Brain microvascular endothelial cell (primary cell): ENCODE measurements around the gene MUC6.

ENCODE experiments used
- DNase-seq: peaks from one replicate; pipeline ENCODE4 v3.0.0-alpha.2; 2020
- H3K27ac ChIP-seq: fragments of 250-450 bp; sonication (Bioruptor Pico); 2 replicates; pipeline ENCODE4 v1.5.1; 2020; ENCODE audit warnings: mild to moderate bottlenecking, moderate library complexity
- H3K27me3 ChIP-seq: fragments of 250-450 bp; sonication (Bioruptor Pico); replicated peaks from 2 replicates; pipeline ENCODE4 v1.5.1; 2020; ENCODE audit warnings: mild to moderate bottlenecking
- H3K36me3 ChIP-seq: fragments of 250-450 bp; sonication (Bioruptor Pico); replicated peaks from 2 replicates; pipeline ENCODE4 v1.5.1; 2020; ENCODE audit warnings: mild to moderate bottlenecking
- H3K4me3 ChIP-seq: 2 replicates; pipeline ENCODE4 v1.5.1; 2011; ENCODE audit warnings: low read depth, mild to moderate bottlenecking, control low read depth, low read length, moderate library complexity
- CTCF ChIP-seq: IDR thresholded peaks from 2 replicates; pipeline ENCODE4 v1.5.1; 2011; ENCODE audit warnings: low read depth, mild to moderate bottlenecking, moderate library complexity, low read length, control low read depth, inconsistent platforms; ENCODE audit errors: missing control alignments
- in situ Hi-C: cut with HindIII; loops from 2 replicates; pipeline ENCODE4 v1.10.0; 2017; ENCODE audit warnings: low sequenced_read_pairs, low pct_ligation_motif_present

MUC6 gene

GRCh38 chr11:992577-992976 is 43.9 kb downstream of the MUC6 start:
- H3K27me3 ChIP-seq, result no peaks in the 10 kb centered on the region
- in situ Hi-C loops, result no loop called here
- no peak overlapping the region for H3K27ac ChIP-seq
- no peak for DNase-seq
- H3K4me3 ChIP-seq, result no peak overlapping the region
- H3K36me3 ChIP-seq, result peaks cover 31% of the 10 kb centered on the region
- no peak for TF ChIP-seq CTCF

GRCh38 chr11:991711-992307 is 44.7 kb downstream of the MUC6 start:
- Histone ChIP-seq H3K4me3 (no peak overlapping the region), H3K36me3 (peaks cover 36% of the 10 kb centered on the region), H3K27me3 (no peaks in the 10 kb centered on the region), H3K27ac (no peak overlapping the region)
- DNase-seq, result no peak
- in situ Hi-C loops, result no loop called here
- TF ChIP-seq CTCF, result no peak

GRCh38 chr11:991034-991433 is 45.5 kb downstream of the MUC6 start:
- in situ Hi-C loops, result no loop called here
- Histone ChIP-seq H3K36me3 (peaks cover 42% of the 10 kb centered on the region), H3K4me3 (no peak overlapping the region), H3K27ac (no peak overlapping the region), H3K27me3 (no peaks in the 10 kb centered on the region)
- TF ChIP-seq CTCF, result no peak
- no peak for DNase-seq

GRCh38 chr11:990101-990500 is 46.4 kb downstream of the MUC6 start:
- TF ChIP-seq CTCF, result no peak
- DNase-seq, result no peak
- H3K4me3 ChIP-seq, result no peak overlapping the region
- in situ Hi-C loops, result no loop called here
- H3K36me3 ChIP-seq, result peaks cover 45% of the 10 kb centered on the region
- no peak overlapping the region for H3K27ac ChIP-seq
- no peaks in the 10 kb centered on the region for H3K27me3 ChIP-seq

- Histone ChIP-seq H3K36me3 (peaks cover 46% of the 10 kb centered on the region), H3K27me3 (no peaks in the 10 kb centered on the region), H3K27ac (no peak overlapping the region), H3K4me3 (no peak overlapping the region)
- no peak for DNase-seq
- in situ Hi-C loops, result no loop called here
- TF ChIP-seq CTCF, result no peak
Measured at GRCh38 chr11:987671-988070, 48.8 kb downstream of the MUC6 start.

GRCh38 chr11:986952-987305 is 49.6 kb downstream of the MUC6 start:
- no peaks in the 10 kb centered on the region for H3K27me3 ChIP-seq
- no peak overlapping the region for H3K4me3 ChIP-seq
- no peak for DNase-seq
- no peak overlapping the region for H3K27ac ChIP-seq
- TF ChIP-seq CTCF, result no peak
- H3K36me3 ChIP-seq, result peaks cover 44% of the 10 kb centered on the region
- in situ Hi-C loops, result no loop called here
